ENCODE data around the gene PRKCE. TPM values are rescaled to one million over a fixed set of nuclear protein-coding genes. Genes with fewer than 3 reads are reported as not detected.

The PRKCE gene
- total RNA-seq, 1 experiment from 2014 or later, result 14.0 TPM

GRCh38 chr2:45711224-45711623 is 59.7 kb downstream of the PRKCE start:
- CTCF ChIA-PET, result no interaction called here
- no TSS peak for BruUV-seq (replicated peaks)
- H3K27me3 ChIP-seq (ENCODE audit: control insufficient read depth, insufficient read depth, low read length), result no peaks in the 10 kb centered on the region
- ATAC-seq, result no peak
- POLR2A ChIA-PET, result no interaction called here
- in situ Hi-C loops (cut with HindIII; ENCODE audit: low pct_unique_long_range_greater_than_20kb, low sequenced_read_pairs) (no loop called here), intact Hi-C loops (cut with micrococcal nuclease; ENCODE audit: unreplicated experiment) (no loop called here)
- no peak overlapping the region for H3K27ac ChIP-seq (ENCODE audit: low read length)
- no peak for TF ChIP-seq SIN3A (IDR thresholded peaks at IDR 0.05; ENCODE audit: borderline replicate concordance, insufficient read depth, low read depth, low read length)
- no peak for TF ChIP-seq TCF7L2 (IDR thresholded peaks at IDR 0.05; ENCODE audit: low read depth, low read length)
- no peak for TF ChIP-seq REST (IDR thresholded peaks at IDR 0.05; ENCODE audit: insufficient read depth in 1 of 2, low read depth in 2 of 2, low read length in 1 of 2)
- no peak for TF ChIP-seq POLR2AphosphoS5 (IDR thresholded peaks at IDR 0.05; ENCODE audit: low read depth, low read length)
- TF ChIP-seq, protein P1, sequence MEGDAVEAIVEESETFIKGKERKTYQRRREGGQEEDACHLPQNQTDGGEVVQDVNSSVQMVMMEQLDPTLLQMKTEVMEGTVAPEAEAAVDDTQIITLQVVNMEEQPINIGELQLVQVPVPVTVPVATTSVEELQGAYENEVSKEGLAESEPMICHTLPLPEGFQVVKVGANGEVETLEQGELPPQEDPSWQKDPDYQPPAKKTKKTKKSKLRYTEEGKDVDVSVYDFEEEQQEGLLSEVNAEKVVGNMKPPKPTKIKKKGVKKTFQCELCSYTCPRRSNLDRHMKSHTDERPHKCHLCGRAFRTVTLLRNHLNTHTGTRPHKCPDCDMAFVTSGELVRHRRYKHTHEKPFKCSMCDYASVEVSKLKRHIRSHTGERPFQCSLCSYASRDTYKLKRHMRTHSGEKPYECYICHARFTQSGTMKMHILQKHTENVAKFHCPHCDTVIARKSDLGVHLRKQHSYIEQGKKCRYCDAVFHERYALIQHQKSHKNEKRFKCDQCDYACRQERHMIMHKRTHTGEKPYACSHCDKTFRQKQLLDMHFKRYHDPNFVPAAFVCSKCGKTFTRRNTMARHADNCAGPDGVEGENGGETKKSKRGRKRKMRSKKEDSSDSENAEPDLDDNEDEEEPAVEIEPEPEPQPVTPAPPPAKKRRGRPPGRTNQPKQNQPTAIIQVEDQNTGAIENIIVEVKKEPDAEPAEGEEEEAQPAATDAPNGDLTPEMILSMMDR (IDR thresholded peaks at IDR 0.05), result no peak
- H3K36me3 ChIP-seq (ENCODE audit: control insufficient read depth, insufficient read depth, low read length), result no peaks in the 10 kb centered on the region
- no peaks in the 10 kb centered on the region for H3K9me3 ChIP-seq (ENCODE audit: control insufficient read depth, insufficient read depth, low read depth, low read length)
- no peaks in the 10 kb centered on the region for H3K4me1 ChIP-seq (ENCODE audit: control insufficient read depth, insufficient read depth, low read length)
- H3K4me3 ChIP-seq (ENCODE audit: low read depth in 2 of 2, low read length in 2 of 2), result no peak overlapping the region
- no peak for DNase-seq (ENCODE audit: low read depth, low spot score)

GRCh38 chr2:45712570-45712969 is 61.1 kb downstream of the PRKCE start:
- DNase-seq (ENCODE audit: low read depth, low spot score) (no peak), ATAC-seq (no peak)
- Histone ChIP-seq H3K4me3 (ENCODE audit: low read depth in 2 of 2, low read length in 2 of 2) (no peak overlapping the region), H3K4me1 (ENCODE audit: control insufficient read depth, insufficient read depth, low read length) (no peaks in the 10 kb centered on the region), H3K9me3 (ENCODE audit: control insufficient read depth, insufficient read depth, low read depth, low read length) (no peaks in the 10 kb centered on the region), H3K27me3 (ENCODE audit: control insufficient read depth, insufficient read depth, low read length) (no peaks in the 10 kb centered on the region), H3K27ac (ENCODE audit: low read length) (no peak overlapping the region), H3K36me3 (ENCODE audit: control insufficient read depth, insufficient read depth, low read length) (no peaks in the 10 kb centered on the region)
- intact Hi-C loops (cut with micrococcal nuclease; ENCODE audit: unreplicated experiment), result no loop called here
- CTCF ChIA-PET, result no interaction called here
- TF ChIP-seq, protein P1 (IDR thresholded peaks at IDR 0.05), result no peak; the same call in 1 of the 2 replicates
- no peak for TF ChIP-seq SIN3A (IDR thresholded peaks at IDR 0.05; ENCODE audit: borderline replicate concordance, insufficient read depth, low read depth, low read length)
- TF ChIP-seq REST (IDR thresholded peaks at IDR 0.05; ENCODE audit: insufficient read depth in 1 of 2, low read depth in 2 of 2, low read length in 1 of 2), result no peak
- no peak for TF ChIP-seq POLR2AphosphoS5 (IDR thresholded peaks at IDR 0.05; ENCODE audit: low read depth, low read length)
- no peak for TF ChIP-seq TCF7L2 (IDR thresholded peaks at IDR 0.05; ENCODE audit: low read depth, low read length)
- in situ Hi-C loops (cut with HindIII; ENCODE audit: low pct_unique_long_range_greater_than_20kb, low sequenced_read_pairs), result no loop called here
- POLR2A ChIA-PET, result interaction anchor here (0.5 to 0.6 kb wide), 2 partner anchors 14 to 19 kb away, joined by 3 to 4 read pairs; no protein-coding TSS in a partner anchor
- no TSS peak for BruUV-seq (replicated peaks)
